Activated B cell treated with CpG ODN at 0.5 μM for 24 hours (primary cell): ENCODE measurements around the gene LCTL. TPM values are rescaled to one million over a fixed set of nuclear protein-coding genes. Genes with fewer than 3 reads are reported as not detected.

ENCODE experiments used
- ATAC-seq: fragments of 200-7000 bp; cut with Tn5 transposase; one replicate; pipeline ENCODE4 v1.10.0; 2021; ENCODE audit warnings: low read depth, mild to moderate bottlenecking, moderate library complexity
- CTCF ChIA-PET: fragments of 350-600 bp; sonication (Branson Sonifier 250); formaldehyde crosslinking; loops from one replicate; lab custom pipeline; 2021; ENCODE audit warnings: antibody characterized with exemption; lab: Charles Lee
- POLR2A ChIA-PET: fragments of 350-600 bp; sonication (Branson Sonifier 250); formaldehyde crosslinking; loops from one replicate; lab custom pipeline; 2021; ENCODE audit warnings: antibody characterized with exemption; lab: Charles Lee
- DNase-seq: peaks from one replicate; pipeline ENCODE4 v3.0.0; 2022
- H3K27ac Mint-ChIP-seq: one replicate; pipeline ENCODE4 v1.8.0; 2020; ENCODE audit warnings: mixed read lengths
- H3K27me3 Mint-ChIP-seq: one replicate; pipeline ENCODE4 v1.8.0; 2021; ENCODE audit warnings: mixed read lengths
- H3K36me3 Mint-ChIP-seq: one replicate; pipeline ENCODE4 v1.8.0; 2021; ENCODE audit warnings: low read depth, mixed read lengths
- H3K4me1 Mint-ChIP-seq: one replicate; pipeline ENCODE4 v1.8.0; 2021; ENCODE audit warnings: mixed read lengths
- H3K4me3 Mint-ChIP-seq: one replicate; pipeline ENCODE4 v1.8.0; 2020; ENCODE audit warnings: mild to moderate bottlenecking, mixed read lengths
- H3K9me3 Mint-ChIP-seq: one replicate; pipeline ENCODE4 v1.8.0; 2020; ENCODE audit warnings: mixed read lengths
- intact Hi-C: fragments of 100-400 bp; cut with micrococcal nuclease; formaldehyde crosslinking; loops from one replicate; pipeline ENCODE4 v1.15.1; 2024
- total RNA-seq: library from RNA; stranded (reverse); gene quantifications from 2 replicates; pipeline ENCODE4 v1.2.3, GENCODE V29; 2022
- TF ChIP-seq, protein P1 (sequence below): fragments of 200-600 bp; IDR thresholded peaks from one replicate; pipeline ENCODE4 v1.8.0; 2022; ENCODE audit warnings: antibody characterized with exemption, mild to moderate bottlenecking

Gene LCTL
- total RNA-seq, 1 donor from 2014 or later: not detected

DNA sequence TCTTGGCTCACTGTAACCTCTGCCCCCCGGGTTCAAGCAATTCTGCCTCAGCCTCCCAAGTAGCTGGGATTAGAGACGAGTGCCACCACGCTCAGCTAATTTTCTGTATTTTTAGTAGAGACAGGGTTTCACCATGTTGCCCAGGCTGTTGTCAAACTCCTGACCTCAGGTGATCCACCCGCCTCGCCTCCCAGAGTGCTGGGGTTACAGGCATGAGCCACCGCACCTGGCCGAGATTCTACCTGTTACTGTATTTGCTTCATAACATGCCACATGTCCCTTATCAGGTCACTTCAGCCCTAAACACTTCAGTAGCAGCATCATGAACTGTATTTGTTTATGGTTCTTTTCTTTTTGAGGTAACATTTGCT is 7.5 kb upstream of the LCTL start:
- ATAC-seq: no peak
- no peaks in the 10 kb centered on the region for H3K27me3 Mint-ChIP-seq
- intact Hi-C loops: no loop called here
- TF ChIP-seq, protein P1, sequence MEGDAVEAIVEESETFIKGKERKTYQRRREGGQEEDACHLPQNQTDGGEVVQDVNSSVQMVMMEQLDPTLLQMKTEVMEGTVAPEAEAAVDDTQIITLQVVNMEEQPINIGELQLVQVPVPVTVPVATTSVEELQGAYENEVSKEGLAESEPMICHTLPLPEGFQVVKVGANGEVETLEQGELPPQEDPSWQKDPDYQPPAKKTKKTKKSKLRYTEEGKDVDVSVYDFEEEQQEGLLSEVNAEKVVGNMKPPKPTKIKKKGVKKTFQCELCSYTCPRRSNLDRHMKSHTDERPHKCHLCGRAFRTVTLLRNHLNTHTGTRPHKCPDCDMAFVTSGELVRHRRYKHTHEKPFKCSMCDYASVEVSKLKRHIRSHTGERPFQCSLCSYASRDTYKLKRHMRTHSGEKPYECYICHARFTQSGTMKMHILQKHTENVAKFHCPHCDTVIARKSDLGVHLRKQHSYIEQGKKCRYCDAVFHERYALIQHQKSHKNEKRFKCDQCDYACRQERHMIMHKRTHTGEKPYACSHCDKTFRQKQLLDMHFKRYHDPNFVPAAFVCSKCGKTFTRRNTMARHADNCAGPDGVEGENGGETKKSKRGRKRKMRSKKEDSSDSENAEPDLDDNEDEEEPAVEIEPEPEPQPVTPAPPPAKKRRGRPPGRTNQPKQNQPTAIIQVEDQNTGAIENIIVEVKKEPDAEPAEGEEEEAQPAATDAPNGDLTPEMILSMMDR: no peak
- CTCF ChIA-PET: no interaction called here
- no peaks in the 10 kb centered on the region for H3K9me3 Mint-ChIP-seq
- peaks cover 6% of the 10 kb centered on the region for H3K4me1 Mint-ChIP-seq
- no peak overlapping the region for H3K27ac Mint-ChIP-seq
- no peak for DNase-seq
- no peaks in the 10 kb centered on the region for H3K36me3 Mint-ChIP-seq
- POLR2A ChIA-PET: no interaction called here
- H3K4me3 Mint-ChIP-seq: no peak overlapping the region

DNA sequence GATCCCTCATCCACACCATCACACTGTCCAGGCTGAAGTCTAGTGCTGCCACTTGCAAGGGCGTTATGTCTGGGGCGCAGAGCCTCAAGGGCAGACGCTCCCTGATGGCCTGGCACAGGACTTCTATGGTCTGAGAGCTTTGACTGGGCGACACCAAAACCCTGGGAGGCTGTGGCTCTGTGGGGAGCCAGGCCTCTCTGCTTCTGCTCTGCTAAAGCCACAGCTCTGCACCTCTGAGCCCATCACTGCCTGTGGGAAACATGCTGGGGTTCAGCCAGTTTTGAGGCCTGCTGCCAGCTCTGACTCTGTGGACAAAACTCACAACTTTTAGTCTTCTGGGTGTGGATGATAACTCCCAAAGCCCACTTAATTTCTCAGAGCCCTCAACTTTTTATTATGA is 6.3 kb upstream of the LCTL start:
- H3K36me3 Mint-ChIP-seq: no peaks in the 10 kb centered on the region
- CTCF ChIA-PET: no interaction called here
- no peak overlapping the region for H3K4me3 Mint-ChIP-seq
- no peak for ATAC-seq
- intact Hi-C loops: no loop called here
- no peaks in the 10 kb centered on the region for H3K27me3 Mint-ChIP-seq
- no peaks in the 10 kb centered on the region for H3K9me3 Mint-ChIP-seq
- peaks cover 8% of the 10 kb centered on the region for H3K4me1 Mint-ChIP-seq
- DNase-seq: no peak
- no peak overlapping the region for H3K27ac Mint-ChIP-seq
- TF ChIP-seq, protein P1: no peak
- POLR2A ChIA-PET: no interaction called here

DNA sequence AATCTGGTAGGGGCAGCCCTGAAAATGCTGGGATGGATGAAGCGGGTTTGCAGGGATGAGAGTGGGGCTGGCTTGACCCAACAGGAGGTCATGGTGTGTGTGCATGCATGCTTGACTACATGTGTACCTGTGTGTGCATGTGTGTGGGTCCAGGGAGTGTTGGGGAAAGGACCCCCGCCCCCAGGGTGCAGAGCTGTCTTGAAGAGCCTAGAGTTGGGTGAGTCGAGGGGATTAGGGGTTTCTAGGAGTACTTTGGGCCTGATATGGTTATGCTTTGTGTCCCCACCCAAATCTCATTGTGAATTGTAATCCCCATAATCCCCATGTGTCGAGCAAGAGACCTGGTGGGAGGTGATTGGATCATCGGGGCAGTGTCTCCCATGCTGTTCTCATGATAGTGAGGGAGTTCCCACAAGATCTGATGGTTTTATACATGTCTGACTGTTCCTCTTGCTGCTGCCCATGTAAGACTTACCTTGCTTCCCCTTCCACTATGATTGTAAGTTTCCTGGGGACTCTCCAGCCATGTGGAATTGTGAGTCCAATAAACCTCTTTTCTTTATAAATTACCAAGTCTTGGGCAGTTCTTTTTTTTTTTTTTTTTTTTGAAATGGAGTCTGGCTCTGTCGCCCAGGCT is 5.2 kb upstream of the LCTL start:
- no peaks in the 10 kb centered on the region for H3K27me3 Mint-ChIP-seq
- ChIA-PET POLR2A (interaction anchor here (0.7 kb wide), 1 partner anchor 348 kb away, joined by 12 read pairs; no protein-coding TSS in a partner anchor), CTCF (no interaction called here)
- no peaks in the 10 kb centered on the region for H3K36me3 Mint-ChIP-seq
- H3K27ac Mint-ChIP-seq: no peak overlapping the region
- DNase-seq (no peak), ATAC-seq (no peak)
- intact Hi-C loops: no loop called here
- peaks cover 11% of the 10 kb centered on the region for H3K4me1 Mint-ChIP-seq
- H3K4me3 Mint-ChIP-seq: no peak overlapping the region
- TF ChIP-seq, protein P1: no peak
- H3K9me3 Mint-ChIP-seq: no peaks in the 10 kb centered on the region

DNA sequence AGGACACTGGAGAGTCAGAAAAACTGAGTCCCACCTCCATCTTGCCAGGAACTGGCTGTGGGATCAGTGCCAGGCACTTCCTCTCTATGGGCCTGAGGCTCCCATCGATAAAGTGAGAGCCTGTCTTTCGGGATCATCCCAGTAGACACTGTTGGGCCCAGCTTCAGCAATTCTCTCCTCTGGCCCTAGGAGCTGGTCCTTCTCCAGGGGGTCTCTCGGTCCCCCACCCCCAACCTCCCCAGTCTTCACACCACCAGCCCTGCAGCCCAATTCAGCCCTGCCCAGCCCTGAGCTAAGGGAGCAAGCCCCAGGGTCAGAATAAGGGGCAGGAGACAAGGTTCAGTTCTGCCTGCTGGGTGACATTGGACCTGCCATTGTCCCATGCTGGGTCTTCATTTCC is 4.5 kb upstream of the LCTL start:
- POLR2A ChIA-PET: no interaction called here
- Mint-ChIP-seq H3K4me3 (no peak overlapping the region), H3K36me3 (no peaks in the 10 kb centered on the region), H3K27me3 (no peaks in the 10 kb centered on the region), H3K4me1 (peaks cover 11% of the 10 kb centered on the region), H3K27ac (no peak overlapping the region), H3K9me3 (no peaks in the 10 kb centered on the region)
- intact Hi-C loops: no loop called here
- no peak for ATAC-seq
- no peak for DNase-seq
- TF ChIP-seq, protein P1: no peak
- CTCF ChIA-PET: no interaction called here

DNA sequence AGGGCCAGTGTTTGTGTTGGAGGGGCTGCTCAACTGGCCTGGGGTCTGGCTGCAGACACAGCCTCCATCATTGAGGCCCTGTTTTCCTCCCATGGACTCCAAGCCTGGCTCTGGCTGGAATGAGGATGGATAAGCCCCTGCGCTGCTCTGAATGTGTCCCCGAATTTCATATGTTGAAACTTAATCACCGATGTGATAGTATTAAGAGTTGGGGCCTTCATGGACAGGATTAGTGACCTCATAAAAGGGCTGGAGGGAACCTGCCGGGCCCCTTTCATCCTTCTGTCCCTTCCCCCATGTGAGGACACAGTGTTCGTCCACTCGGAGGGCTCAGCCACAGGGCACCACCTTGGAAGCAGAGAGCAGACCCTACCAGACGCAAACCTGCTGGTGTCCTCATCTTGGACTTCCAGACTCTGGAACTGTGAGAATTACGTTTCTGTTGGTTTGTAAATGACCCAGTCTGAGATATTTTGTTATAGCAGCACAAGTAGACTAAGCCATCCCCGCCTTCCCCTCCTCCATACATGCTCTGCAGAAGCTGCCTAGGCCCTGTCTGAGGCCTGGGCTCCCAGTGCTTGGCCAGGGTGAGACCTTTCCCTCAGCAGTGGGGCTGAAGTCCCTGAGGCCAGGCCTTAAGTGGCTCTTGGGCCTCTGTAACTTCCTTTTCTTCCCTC is 3.8 kb upstream of the LCTL start:
- Mint-ChIP-seq H3K9me3 (no peaks in the 10 kb centered on the region), H3K27me3 (no peaks in the 10 kb centered on the region), H3K4me1 (peaks cover 11% of the 10 kb centered on the region), H3K36me3 (no peaks in the 10 kb centered on the region), H3K4me3 (no peak overlapping the region), H3K27ac (no peak overlapping the region)
- DNase-seq (no peak), ATAC-seq (no peak)
- ChIA-PET POLR2A (no interaction called here), CTCF (no interaction called here)
- TF ChIP-seq, protein P1: no peak
- intact Hi-C loops: no loop called here
